Mesodermal cell (in vitro differentiated cells): ENCODE data around the gene VEPH1.

Experiments used
- H3K27ac ChIP-seq: 2 replicates; pipeline ENCODE4 v1.7.0; 2013; ENCODE audit warnings: mild to moderate bottlenecking, low read depth, low read length, moderate library complexity; ENCODE audit not compliant: severe bottlenecking
- H3K36me3 ChIP-seq: 2 replicates; pipeline ENCODE4 v1.7.1; 2013; ENCODE audit warnings: mild to moderate bottlenecking, low read length, moderate library complexity; ENCODE audit not compliant: control insufficient read depth, insufficient read depth
- H3K4me1 ChIP-seq: one replicate; pipeline ENCODE4 v1.7.1; 2013; ENCODE audit warnings: mild to moderate bottlenecking, low read length; ENCODE audit not compliant: insufficient read depth, control insufficient read depth, poor library complexity, severe bottlenecking
- H3K4me3 ChIP-seq: 2 replicates; pipeline ENCODE4 v1.7.0; 2013; ENCODE audit warnings: low read length, control low read depth, mild to moderate bottlenecking; ENCODE audit not compliant: insufficient read depth, poor library complexity, severe bottlenecking; ENCODE audit errors: extremely low read depth
- H3K9me3 ChIP-seq: 2 replicates; pipeline ENCODE4 v1.7.1; 2013; ENCODE audit warnings: mild to moderate bottlenecking, low read length, moderate library complexity; ENCODE audit not compliant: control insufficient read depth
- WGBS, 2 experiments: methylation state at CpG; one replicate each; pipeline ENCODE4 v1.1.5; 2013; ENCODE audit warnings: missing lambda C conversion rate in 2 of 2; ENCODE audit not compliant: insufficient coverage in 2 of 2; 5-methylcytosine and 5-hydroxymethylcytosine counted together

Gene VEPH1

GRCh38 chr3:157522648-157523047, 19.4 kb upstream of the VEPH1 start:
- H3K4me3 ChIP-seq = no peak overlapping the region
- peaks cover 2% of the 10 kb centered on the region for H3K9me3 ChIP-seq
- no peaks in the 10 kb centered on the region for H3K4me1 ChIP-seq
- no peak overlapping the region for H3K27ac ChIP-seq
- no peaks in the 10 kb centered on the region for H3K36me3 ChIP-seq

GRCh38 chr3:157520485-157521150, 17.4 kb upstream of the VEPH1 start:
- no peak overlapping the region for H3K27ac ChIP-seq
- no peak overlapping the region for H3K4me3 ChIP-seq
- no peaks in the 10 kb centered on the region for H3K36me3 ChIP-seq
- no peaks in the 10 kb centered on the region for H3K4me1 ChIP-seq
- H3K9me3 ChIP-seq = peaks cover 2% of the 10 kb centered on the region

GRCh38 chr3:157518881-157519280, 15.7 kb upstream of the VEPH1 start:
- no peak overlapping the region for H3K4me3 ChIP-seq
- peaks cover 2% of the 10 kb centered on the region for H3K9me3 ChIP-seq

GRCh38 chr3:157516928-157517327, 13.7 kb upstream of the VEPH1 start:
- Histone ChIP-seq H3K4me3 (no peak overlapping the region), H3K27ac (no peak overlapping the region), H3K9me3 (peaks cover 2% of the 10 kb centered on the region), H3K36me3 (no peaks in the 10 kb centered on the region), H3K4me1 (no peaks in the 10 kb centered on the region)

More at GRCh38 chr3:157518881-157519280, 15.7 kb upstream of the VEPH1 start:
- no peaks in the 10 kb centered on the region for H3K4me1 ChIP-seq
- no peaks in the 10 kb centered on the region for H3K36me3 ChIP-seq
- no peak overlapping the region for H3K27ac ChIP-seq
- no CpG with 5 or more reads among the region's 1 CpG for WGBS, 2 experiments

- H3K9me3 ChIP-seq = peaks cover 2% of the 10 kb centered on the region
- WGBS, 2 experiments = 88 to 90% methylated on average over 1 of the region's 5 CpGs
- no peak overlapping the region for H3K4me3 ChIP-seq
- no peak overlapping the region for H3K27ac ChIP-seq
- H3K36me3 ChIP-seq = no peaks in the 10 kb centered on the region
- no peaks in the 10 kb centered on the region for H3K4me1 ChIP-seq
These were observed 12.2 kb upstream of the VEPH1 start for GRCh38 chr3:157515398-157515797.

GRCh38 chr3:157514371-157514895, 11.2 kb upstream of the VEPH1 start:
- H3K9me3 ChIP-seq = peaks cover 2% of the 10 kb centered on the region
- no peaks in the 10 kb centered on the region for H3K4me1 ChIP-seq
- WGBS, 2 experiments = 93 to 100% methylated on average over 3 of the region's 4 CpGs
- H3K27ac ChIP-seq = no peak overlapping the region
- no peaks in the 10 kb centered on the region for H3K36me3 ChIP-seq
- no peak overlapping the region for H3K4me3 ChIP-seq

GRCh38 chr3:157513585-157513984, 10.4 kb upstream of the VEPH1 start:
- no peaks in the 10 kb centered on the region for H3K4me1 ChIP-seq
- no peak overlapping the region for H3K4me3 ChIP-seq
- no peaks in the 10 kb centered on the region for H3K9me3 ChIP-seq
- WGBS, 2 experiments = no CpG with 5 or more reads among the region's 1 CpG
- no peak overlapping the region for H3K27ac ChIP-seq
- H3K36me3 ChIP-seq = no peaks in the 10 kb centered on the region

GRCh38 chr3:157512534-157512933, 9.3 kb upstream of the VEPH1 start:
- 78 to 90% methylated on average over 5 of the region's 5 CpGs for WGBS, 2 experiments
- no peaks in the 10 kb centered on the region for H3K4me1 ChIP-seq
- H3K27ac ChIP-seq = no peak overlapping the region
- no peaks in the 10 kb centered on the region for H3K36me3 ChIP-seq
- H3K4me3 ChIP-seq = no peak overlapping the region
- H3K9me3 ChIP-seq = no peaks in the 10 kb centered on the region

- Histone ChIP-seq H3K9me3 (no peaks in the 10 kb centered on the region), H3K27ac (no peak overlapping the region), H3K36me3 (no peaks in the 10 kb centered on the region), H3K4me3 (no peak overlapping the region), H3K4me1 (no peaks in the 10 kb centered on the region)
- WGBS, 2 experiments = 70 to 93% methylated on average over 1 of the region's 1 CpG
These were observed 5.2 kb upstream of the VEPH1 start for GRCh38 chr3:157508461-157508860.

GRCh38 chr3:157501863-157502262, 1.4 kb downstream of the VEPH1 start:
- Histone ChIP-seq H3K4me3 (no peak overlapping the region), H3K27ac (no peak overlapping the region), H3K9me3 (no peaks in the 10 kb centered on the region), H3K36me3 (no peaks in the 10 kb centered on the region), H3K4me1 (peaks cover 3% of the 10 kb centered on the region)
- 34 to 36% methylated on average over 2 to 3 of the region's 4 CpGs for WGBS, 2 experiments

- Histone ChIP-seq H3K4me1 (peaks cover 3% of the 10 kb centered on the region), H3K36me3 (no peaks in the 10 kb centered on the region), H3K9me3 (no peaks in the 10 kb centered on the region), H3K4me3 (no peak overlapping the region), H3K27ac (no peak overlapping the region)
- WGBS, 2 experiments = 96% methylated on average over 3 of the region's 4 CpGs; no CpG with 5 or more reads in 1 of the 2 experiments
These were observed 3.0 kb downstream of the VEPH1 start for GRCh38 chr3:157500232-157500631.
